Measurements from ENCODE around the gene MATN4.

GRCh38 chr20:45289942-45290676 lies 18.0 kb downstream of the MATN4 start:
- TF ChIP-seq CTCF (IDR thresholded peaks at IDR 0.05 in 8 of 11, conservative IDR thresholded peaks at IDR 0.05 in 3 of 11) (no peak), POLR2AphosphoS5 (IDR thresholded peaks at IDR 0.05) (no peak)

Measured in spleen (tissue), 7 donors.